ACHN (cell line): ENCODE data around the gene PFKL.
"Not testable (repeated sequence)": the region's sequence is repeated elsewhere in the genome, so short reads cannot be mapped to it uniquely, and the experiment has no call there.

ENCODE experiments used
- DNase-seq: peaks from one replicate; pipeline ENCODE4 v3.0.0-alpha.2; 2015
- in situ Hi-C: cut with HindIII; loops from 2 replicates; pipeline ENCODE4 v1.10.0; 2017; ENCODE audit warnings: low sequenced_read_pairs, low pct_ligation_motif_present, low pct_unique_long_range_greater_than_20kb

The PFKL gene

GRCh38 chr21:44349847-44350772 is 50.3 kb downstream of the PFKL start:
- in situ Hi-C loops = no loop called here

GRCh38 chr21:44350773-44351481 is 51.1 kb downstream of the PFKL start:
- in situ Hi-C loops = no loop called here
- no peak for DNase-seq

More at GRCh38 chr21:44349847-44350772, 50.3 kb downstream of the PFKL start:
- no peak for DNase-seq

- in situ Hi-C loops = no loop called here
- DNase-seq = no peak
Observed at GRCh38 chr21:44351535-44352252, 51.8 kb downstream of the PFKL start.

GRCh38 chr21:44352253-44352860 is 52.5 kb downstream of the PFKL start:
- DNase-seq = no peak

GRCh38 chr21:44353191-44353970 is 53.5 kb downstream of the PFKL start, which contains the start of gene TRPM2:
TRPM2 (plus strand) TSS chr21:44353621; CDS start chr21:44353701, 80 bp downstream.
- in situ Hi-C loops = no loop called here
- DNase-seq = no peak

More at GRCh38 chr21:44352253-44352860, 52.5 kb downstream of the PFKL start:
- in situ Hi-C loops = no loop called here

GRCh38 chr21:44354001-44354405 is 54.1 kb downstream of the PFKL start:
- DNase-seq = no peak
- in situ Hi-C loops = no loop called here

- no peak for DNase-seq
- in situ Hi-C loops = no loop called here
Observed at GRCh38 chr21:44354775-44355771, 55.2 kb downstream of the PFKL start.

- no peak for DNase-seq
- in situ Hi-C loops = no loop called here
Observed at GRCh38 chr21:44356160-44356559, 56.3 kb downstream of the PFKL start.

- in situ Hi-C loops = no loop called here
- no peak for DNase-seq
Observed at GRCh38 chr21:44356636-44357035, 56.8 kb downstream of the PFKL start.

- no peak for DNase-seq
- in situ Hi-C loops = no loop called here
Observed at GRCh38 chr21:44357064-44357837, 57.4 kb downstream of the PFKL start.

GRCh38 chr21:44359396-44359795 is 59.5 kb downstream of the PFKL start:
- in situ Hi-C loops = no loop called here
- no peak for DNase-seq

GRCh38 chr21:44360159-44360558 is 60.3 kb downstream of the PFKL start:
- DNase-seq = no peak
- in situ Hi-C loops = no loop called here

GRCh38 chr21:44361903-44362302 is 62.0 kb downstream of the PFKL start:
- in situ Hi-C loops, DNase-seq: not testable (repeated sequence)

- no peak for DNase-seq
- in situ Hi-C loops = no loop called here
Observed at GRCh38 chr21:44363278-44363677, 63.4 kb downstream of the PFKL start.

- in situ Hi-C loops = no loop called here
- DNase-seq = no peak
Observed at GRCh38 chr21:44364151-44365053, 64.5 kb downstream of the PFKL start.
